WI38 (cell line): ENCODE data around the gene ABCC3.
A peak's percentile ranks its signal among the peaks of the same experiment; 100 is the strongest.

Experiments used
- H3K4me3 ChIP-seq: 2 replicates; pipeline ENCODE4 v1.5.1; 2011; ENCODE audit warnings: low read depth, mild to moderate bottlenecking, control low read depth, low read length
- CTCF ChIP-seq: IDR thresholded peaks from 2 replicates; pipeline ENCODE4 v1.5.1; 2012; ENCODE audit warnings: low read depth, mild to moderate bottlenecking, control low read depth, low read length

ABCC3 gene

GRCh38 chr17:50667259-50668024 lies 32.8 kb downstream of the ABCC3 start:
- H3K4me3 ChIP-seq: no peak overlapping the region
- no peak for TF ChIP-seq CTCF

- TF ChIP-seq CTCF: no peak
- H3K4me3 ChIP-seq: 0 out of 2 replicates have a peak overlapping the region, but pooled peaks have one; percentile 14
These were observed 33.5 kb downstream of the ABCC3 start for GRCh38 chr17:50668025-50668837.

- H3K4me3 ChIP-seq: no peak overlapping the region
- no peak for TF ChIP-seq CTCF
These were observed 34.3 kb downstream of the ABCC3 start for GRCh38 chr17:50668838-50669581.

GRCh38 chr17:50672071-50672470 lies 37.4 kb downstream of the ABCC3 start:
- TF ChIP-seq CTCF: no peak
- H3K4me3 ChIP-seq: no peak overlapping the region

DNA sequence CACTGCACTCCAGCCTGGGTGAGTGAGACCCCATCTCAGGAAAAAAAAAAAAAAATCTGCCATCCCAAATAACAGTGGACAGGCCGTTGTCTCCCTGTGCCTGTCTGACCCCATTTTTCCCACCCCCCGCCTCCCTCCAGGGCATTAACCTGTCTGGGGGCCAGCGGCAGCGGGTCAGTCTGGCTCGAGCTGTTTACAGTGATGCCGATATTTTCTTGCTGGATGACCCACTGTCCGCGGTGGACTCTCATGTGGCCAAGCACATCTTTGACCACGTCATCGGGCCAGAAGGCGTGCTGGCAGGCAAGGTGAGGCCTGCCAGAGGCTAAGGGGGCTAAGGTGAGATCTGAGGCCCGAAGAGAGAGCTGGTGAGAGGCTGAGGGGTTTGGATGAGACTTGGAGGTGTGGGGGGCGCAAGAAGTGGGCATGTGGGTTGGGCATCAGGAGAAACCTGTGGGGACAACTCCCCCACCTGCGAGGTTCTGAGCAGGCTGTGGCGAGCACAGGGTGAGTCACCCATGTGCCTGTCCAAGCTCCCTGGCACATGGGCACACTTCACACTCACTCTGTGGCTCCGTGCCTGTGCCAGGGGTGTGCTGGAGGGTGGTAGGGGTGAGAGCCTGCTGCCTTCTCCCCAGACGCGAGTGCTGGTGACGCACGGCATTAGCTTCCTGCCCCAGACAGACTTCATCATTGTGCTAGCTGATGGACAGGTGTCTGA lies 38.3 kb downstream of the ABCC3 start:
- no peak overlapping the region for H3K4me3 ChIP-seq
- TF ChIP-seq CTCF: no peak

- H3K4me3 ChIP-seq: no peak overlapping the region
- no peak for TF ChIP-seq CTCF
These were observed 40.5 kb downstream of the ABCC3 start for GRCh38 chr17:50675190-50675589.
